Erythroblast (primary cell): Measurements from ENCODE around the gene SOX8.

ENCODE experiments used
- GATA1 ChIP-seq: IDR thresholded peaks from 2 replicates; pipeline ENCODE4 v1.6.1; 2011; ENCODE audit warnings: low read depth, mild to moderate bottlenecking, control low read depth, low read length, moderate library complexity
- POLR2A ChIP-seq: IDR thresholded peaks from 2 replicates; pipeline ENCODE4 v1.6.1; 2011; ENCODE audit warnings: mild to moderate bottlenecking, low read length

GRCh38 chr16:974001-974601 is 7.5 kb upstream of the SOX8 start:
- TF ChIP-seq POLR2A (no peak), GATA1 (no peak)
